Osteocyte (in vitro differentiated cells): ENCODE measurements around the gene PLEKHG4B. TPM values are rescaled to one million over a fixed set of nuclear protein-coding genes. Genes with fewer than 3 reads are reported as not detected.

Experiments used
- DNase-seq: peaks from one replicate; pipeline ENCODE4 v3.0.0; 2021; ENCODE audit warnings: mixed read lengths; ENCODE audit not compliant: unreplicated experiment; ENCODE audit errors: extremely low spot score
- H3K27ac Mint-ChIP-seq: one replicate; pipeline ENCODE4 v1.8.0; 2021; ENCODE audit warnings: mild to moderate bottlenecking, mixed read lengths; ENCODE audit not compliant: unreplicated experiment
- H3K27me3 Mint-ChIP-seq: one replicate; pipeline ENCODE4 v1.8.0; 2021; ENCODE audit warnings: mixed read lengths; ENCODE audit not compliant: unreplicated experiment
- H3K36me3 Mint-ChIP-seq: one replicate; pipeline ENCODE4 v1.8.0; 2021; ENCODE audit warnings: mixed read lengths; ENCODE audit not compliant: unreplicated experiment
- H3K4me1 Mint-ChIP-seq: one replicate; pipeline ENCODE4 v1.8.0; 2021; ENCODE audit warnings: mixed read lengths; ENCODE audit not compliant: unreplicated experiment
- H3K4me3 Mint-ChIP-seq: one replicate; pipeline ENCODE4 v1.8.0; 2021; ENCODE audit warnings: mild to moderate bottlenecking, moderate library complexity, mixed read lengths; ENCODE audit not compliant: unreplicated experiment
- H3K9me3 Mint-ChIP-seq: one replicate; pipeline ENCODE4 v1.8.0; 2021; ENCODE audit warnings: mixed read lengths; ENCODE audit not compliant: unreplicated experiment
- total RNA-seq: library from RNA; stranded (reverse); gene quantifications from 2 replicates; pipeline ENCODE4 v1.2.1, GENCODE V29; 2021
- TF ChIP-seq, protein P1 (sequence below): fragments of 200-600 bp; sonication (generic); IDR thresholded peaks from 2 replicates; pipeline ENCODE4 v1.5.0; 2021; ENCODE audit warnings: antibody characterized with exemption, mild to moderate bottlenecking, moderate library complexity

PLEKHG4B gene
- total RNA-seq, 1 donor from 2014 or later, result 4.5 TPM

DNA sequence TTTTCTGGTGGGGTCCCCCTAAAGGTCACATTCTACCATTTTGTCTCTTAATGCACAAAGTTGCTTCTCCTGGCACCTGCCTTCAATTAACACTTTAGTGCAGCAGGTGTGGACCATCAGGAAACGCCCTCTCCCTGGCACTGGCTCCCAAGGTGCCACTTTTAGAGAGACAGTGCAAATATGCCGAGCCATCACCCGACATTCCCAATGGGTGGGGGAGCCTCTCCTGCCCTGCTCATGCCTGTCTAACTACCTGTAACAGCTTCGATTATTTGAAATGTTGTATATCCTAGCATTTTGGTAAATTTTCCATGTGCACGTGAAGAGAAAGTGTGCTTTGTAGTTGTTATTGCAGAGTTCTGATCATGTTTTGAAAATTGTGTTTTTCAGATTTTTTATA is 86.1 kb downstream of the PLEKHG4B start:
- no peak overlapping the region for H3K4me3 Mint-ChIP-seq
- H3K4me1 Mint-ChIP-seq, result peaks cover 3% of the 10 kb centered on the region
- H3K27me3 Mint-ChIP-seq, result peaks cover 19% of the 10 kb centered on the region
- no peak for DNase-seq
- TF ChIP-seq, protein P1, sequence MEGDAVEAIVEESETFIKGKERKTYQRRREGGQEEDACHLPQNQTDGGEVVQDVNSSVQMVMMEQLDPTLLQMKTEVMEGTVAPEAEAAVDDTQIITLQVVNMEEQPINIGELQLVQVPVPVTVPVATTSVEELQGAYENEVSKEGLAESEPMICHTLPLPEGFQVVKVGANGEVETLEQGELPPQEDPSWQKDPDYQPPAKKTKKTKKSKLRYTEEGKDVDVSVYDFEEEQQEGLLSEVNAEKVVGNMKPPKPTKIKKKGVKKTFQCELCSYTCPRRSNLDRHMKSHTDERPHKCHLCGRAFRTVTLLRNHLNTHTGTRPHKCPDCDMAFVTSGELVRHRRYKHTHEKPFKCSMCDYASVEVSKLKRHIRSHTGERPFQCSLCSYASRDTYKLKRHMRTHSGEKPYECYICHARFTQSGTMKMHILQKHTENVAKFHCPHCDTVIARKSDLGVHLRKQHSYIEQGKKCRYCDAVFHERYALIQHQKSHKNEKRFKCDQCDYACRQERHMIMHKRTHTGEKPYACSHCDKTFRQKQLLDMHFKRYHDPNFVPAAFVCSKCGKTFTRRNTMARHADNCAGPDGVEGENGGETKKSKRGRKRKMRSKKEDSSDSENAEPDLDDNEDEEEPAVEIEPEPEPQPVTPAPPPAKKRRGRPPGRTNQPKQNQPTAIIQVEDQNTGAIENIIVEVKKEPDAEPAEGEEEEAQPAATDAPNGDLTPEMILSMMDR, result no peak
- peaks cover 2% of the 10 kb centered on the region for H3K36me3 Mint-ChIP-seq
- H3K27ac Mint-ChIP-seq, result no peak overlapping the region
- H3K9me3 Mint-ChIP-seq, result no peaks in the 10 kb centered on the region

- H3K27me3 Mint-ChIP-seq, result peaks cover 17% of the 10 kb centered on the region
- TF ChIP-seq, protein P1, result no peak
- H3K4me3 Mint-ChIP-seq, result no peak overlapping the region
- H3K4me1 Mint-ChIP-seq, result peaks cover 8% of the 10 kb centered on the region
- no peaks in the 10 kb centered on the region for H3K9me3 Mint-ChIP-seq
- H3K36me3 Mint-ChIP-seq, result no peaks in the 10 kb centered on the region
- H3K27ac Mint-ChIP-seq, result no peak overlapping the region
- no peak for DNase-seq
These were observed 87.4 kb downstream of the PLEKHG4B start for GRCh38 chr5:179401-179800.

DNA sequence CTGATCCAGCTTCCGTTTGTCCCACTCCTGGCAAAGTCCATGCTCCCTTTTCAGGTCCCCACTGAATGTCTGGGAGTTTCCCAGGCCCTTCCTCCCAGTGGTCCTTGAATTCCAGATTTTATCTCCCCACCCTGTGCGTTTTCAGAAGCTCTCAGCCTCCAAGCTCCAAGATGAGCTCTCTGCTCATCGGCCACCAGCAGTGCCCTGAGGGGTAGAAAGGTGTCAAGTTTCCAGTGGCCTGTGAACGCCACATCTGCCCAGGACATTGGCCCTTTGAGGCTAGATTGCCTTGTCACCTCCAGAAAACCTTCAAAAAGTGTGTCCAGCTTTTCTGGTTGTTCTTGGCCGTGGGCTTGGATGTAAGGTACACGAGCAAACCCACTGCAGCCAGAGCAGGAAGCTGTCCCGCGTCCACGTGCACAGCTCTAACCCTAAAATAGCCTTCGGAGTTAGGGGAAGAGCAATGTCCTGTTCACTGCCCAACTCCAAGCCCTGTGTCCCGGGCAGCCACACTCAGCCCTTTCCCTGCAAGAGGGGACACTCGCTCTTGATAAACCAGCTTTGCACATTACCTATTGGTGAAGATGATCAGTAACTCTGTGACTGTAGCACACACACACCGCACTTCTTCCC is 88.4 kb downstream of the PLEKHG4B start:
- Mint-ChIP-seq H3K4me3 (no peak overlapping the region), H3K4me1 (peaks cover 15% of the 10 kb centered on the region), H3K36me3 (no peaks in the 10 kb centered on the region), H3K27ac (no peak overlapping the region), H3K27me3 (peaks cover 17% of the 10 kb centered on the region), H3K9me3 (no peaks in the 10 kb centered on the region)
- DNase-seq, result no peak
- TF ChIP-seq, protein P1, result no peak

- TF ChIP-seq, protein P1, result no peak
- peaks cover 17% of the 10 kb centered on the region for H3K27me3 Mint-ChIP-seq
- H3K4me1 Mint-ChIP-seq, result peaks cover 15% of the 10 kb centered on the region
- H3K27ac Mint-ChIP-seq, result no peak overlapping the region
- no peaks in the 10 kb centered on the region for H3K36me3 Mint-ChIP-seq
- H3K4me3 Mint-ChIP-seq, result no peak overlapping the region
- DNase-seq, result no peak
- no peaks in the 10 kb centered on the region for H3K9me3 Mint-ChIP-seq
These were observed 89.2 kb downstream of the PLEKHG4B start for GRCh38 chr5:181160-181559.

DNA sequence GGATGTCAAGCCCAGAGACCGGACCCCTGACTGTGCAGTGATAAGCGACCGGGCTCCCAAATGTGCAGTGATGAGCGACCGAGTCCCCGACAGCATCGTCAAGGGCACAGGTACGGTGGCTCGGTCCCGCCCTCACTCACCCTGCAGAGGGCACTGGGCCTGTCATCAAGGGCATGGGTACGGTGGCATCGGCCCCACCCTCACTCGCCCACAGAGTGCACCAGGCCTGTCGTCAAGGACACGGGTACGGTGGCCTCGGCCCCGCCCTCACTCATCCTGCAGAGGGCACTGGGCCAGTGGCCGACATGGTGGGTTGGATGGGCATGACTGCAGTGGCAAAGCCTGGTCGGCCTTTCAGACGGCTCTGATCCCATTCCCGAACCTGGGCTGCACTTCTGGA is 89.6 kb downstream of the PLEKHG4B start:
- no peak overlapping the region for H3K27ac Mint-ChIP-seq
- H3K9me3 Mint-ChIP-seq, result no peaks in the 10 kb centered on the region
- H3K27me3 Mint-ChIP-seq, result peaks cover 17% of the 10 kb centered on the region
- H3K4me3 Mint-ChIP-seq, result no peak overlapping the region
- TF ChIP-seq, protein P1, result no peak
- no peak for DNase-seq
- H3K36me3 Mint-ChIP-seq, result no peaks in the 10 kb centered on the region
- H3K4me1 Mint-ChIP-seq, result peaks cover 15% of the 10 kb centered on the region
